ENCODE measurements around the gene CPED1. TPM values are rescaled to one million over a fixed set of nuclear protein-coding genes. Genes with fewer than 3 reads are reported as not detected.
A peak's percentile ranks its signal among the peaks of the same experiment; 100 is the strongest.
"Not testable (repeated sequence)": the region's sequence is repeated elsewhere in the genome, so short reads cannot be mapped to it uniquely, and the experiment has no call there.

Gene CPED1
- total and polyA plus RNA-seq, 2 donors (not counting 1 experiment from before 2014, with no cell fraction given): 70.2 to 196 TPM

GRCh38 chr7:121116396-121116795 lies 127.9 kb downstream of the CPED1 start:
- peak in 1 of 2 donors; percentile 12 for DNase-seq (ENCODE audit: low read depth in 2 of 2)
- Histone ChIP-seq H4K20me1 (ENCODE audit: control insufficient read depth, extremely low read depth, insufficient read depth, low read length) (no peaks in the 10 kb centered on the region), H3K9ac (ENCODE audit: insufficient read depth, low read length) (no peak overlapping the region), H2AFZ (ENCODE audit: low read length) (no peak overlapping the region), H3K27ac (ENCODE audit: insufficient read depth, low read length) (no peak overlapping the region), H3K4me3 (replicated peaks in 1 of 4; ENCODE audit: control extremely low read depth in 1 of 4, insufficient read depth in 1 of 4, low read depth in 3 of 4, low read length in 4 of 4) (no peak overlapping the region), H3K9me3 (ENCODE audit: control insufficient read depth, insufficient read depth, low read depth, low read length) (no peaks in the 10 kb centered on the region), H3K27me3 (ENCODE audit: control insufficient read depth, insufficient read depth, low read length) (no peaks in the 10 kb centered on the region), H3K4me2 (ENCODE audit: extremely low read depth, insufficient read depth, low read length) (no peak overlapping the region), H3K4me1 (ENCODE audit: control insufficient read depth, extremely low read depth, insufficient read depth, low read length) (peaks cover 4% of the 10 kb centered on the region), H3K79me2 (ENCODE audit: control insufficient read depth, insufficient read depth, low read length) (no peaks in the 10 kb centered on the region), H3K36me3 (ENCODE audit: control insufficient read depth, insufficient read depth, low read length) (no peaks in the 10 kb centered on the region)
- no peak for TF ChIP-seq EZH2 (IDR thresholded peaks at IDR 0.05; ENCODE audit: low read length, missing control alignments)
- no peak for TF ChIP-seq CTCF (conservative IDR thresholded peaks at IDR 0.05 in 1 of 2, IDR thresholded peaks at IDR 0.05 in 1 of 2; ENCODE audit: low read depth in 1 of 2, low read length in 2 of 2)

DNA sequence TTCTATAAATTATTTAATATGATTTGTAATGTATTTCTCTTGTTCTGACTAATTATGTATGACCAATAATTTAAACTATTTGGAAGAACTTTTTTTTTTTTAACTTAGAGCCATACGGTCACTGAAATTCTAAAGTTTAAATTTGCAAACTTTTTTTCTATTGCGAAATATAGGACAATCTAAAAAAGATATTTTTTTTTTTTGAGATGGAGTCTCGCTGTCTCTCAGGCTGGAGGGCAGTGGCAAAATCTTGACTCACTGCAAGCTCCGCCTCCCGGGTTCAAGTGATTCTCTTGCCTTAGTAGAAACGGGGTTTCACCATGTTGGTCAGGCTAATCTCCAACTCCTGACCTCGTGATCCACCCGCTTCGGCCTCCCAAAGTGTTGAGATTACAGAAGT lies 130.5 kb downstream of the CPED1 start:
- no peaks in the 10 kb centered on the region for H3K9me3 ChIP-seq (ENCODE audit: control insufficient read depth, insufficient read depth, low read depth, low read length)
- DNase-seq (ENCODE audit: low read depth in 2 of 2): no peak
- H3K4me3 ChIP-seq (replicated peaks in 1 of 4; ENCODE audit: control extremely low read depth in 1 of 4, insufficient read depth in 1 of 4, low read depth in 3 of 4, low read length in 4 of 4): no peak overlapping the region
- no peaks in the 10 kb centered on the region for H4K20me1 ChIP-seq (ENCODE audit: control insufficient read depth, extremely low read depth, insufficient read depth, low read length)
- peaks cover 4% of the 10 kb centered on the region for H3K4me1 ChIP-seq (ENCODE audit: control insufficient read depth, extremely low read depth, insufficient read depth, low read length)
- H3K27ac ChIP-seq (ENCODE audit: insufficient read depth, low read length): no peak overlapping the region
- H2AFZ ChIP-seq (ENCODE audit: low read length): no peak overlapping the region
- no peak overlapping the region for H3K9ac ChIP-seq (ENCODE audit: insufficient read depth, low read length)
- no peak for TF ChIP-seq EZH2 (IDR thresholded peaks at IDR 0.05; ENCODE audit: low read length, missing control alignments)
- no peak overlapping the region for H3K4me2 ChIP-seq (ENCODE audit: extremely low read depth, insufficient read depth, low read length)
- no peaks in the 10 kb centered on the region for H3K79me2 ChIP-seq (ENCODE audit: control insufficient read depth, insufficient read depth, low read length)
- no peaks in the 10 kb centered on the region for H3K27me3 ChIP-seq (ENCODE audit: control insufficient read depth, insufficient read depth, low read length)
- H3K36me3 ChIP-seq (ENCODE audit: control insufficient read depth, insufficient read depth, low read length): no peaks in the 10 kb centered on the region

GRCh38 chr7:121123032-121123431 lies 134.5 kb downstream of the CPED1 start:
- H3K9ac ChIP-seq (ENCODE audit: insufficient read depth, low read length): no peak overlapping the region
- peak in 1 of 2 donors; percentile 66 for DNase-seq (ENCODE audit: low read depth in 2 of 2)
- no peaks in the 10 kb centered on the region for H3K9me3 ChIP-seq (ENCODE audit: control insufficient read depth, insufficient read depth, low read depth, low read length)
- no peaks in the 10 kb centered on the region for H4K20me1 ChIP-seq (ENCODE audit: control insufficient read depth, extremely low read depth, insufficient read depth, low read length)
- H3K36me3 ChIP-seq (ENCODE audit: control insufficient read depth, insufficient read depth, low read length): no peaks in the 10 kb centered on the region
- H3K4me1 ChIP-seq (ENCODE audit: control insufficient read depth, extremely low read depth, insufficient read depth, low read length): no peaks in the 10 kb centered on the region
- no peak overlapping the region for H3K4me3 ChIP-seq (replicated peaks in 1 of 4; ENCODE audit: control extremely low read depth in 1 of 4, insufficient read depth in 1 of 4, low read depth in 3 of 4, low read length in 4 of 4)
- H3K27me3 ChIP-seq (ENCODE audit: control insufficient read depth, insufficient read depth, low read length): no peaks in the 10 kb centered on the region
- H3K27ac ChIP-seq (ENCODE audit: insufficient read depth, low read length): no peak overlapping the region
- no peak for TF ChIP-seq CTCF (conservative IDR thresholded peaks at IDR 0.05 in 1 of 2, IDR thresholded peaks at IDR 0.05 in 1 of 2; ENCODE audit: low read depth in 1 of 2, low read length in 2 of 2)
- TF ChIP-seq EZH2 (IDR thresholded peaks at IDR 0.05; ENCODE audit: low read length, missing control alignments): no peak
- H3K4me2 ChIP-seq (ENCODE audit: extremely low read depth, insufficient read depth, low read length): no peak overlapping the region
- no peaks in the 10 kb centered on the region for H3K79me2 ChIP-seq (ENCODE audit: control insufficient read depth, insufficient read depth, low read length)
- no peak overlapping the region for H2AFZ ChIP-seq (ENCODE audit: low read length)

DNA sequence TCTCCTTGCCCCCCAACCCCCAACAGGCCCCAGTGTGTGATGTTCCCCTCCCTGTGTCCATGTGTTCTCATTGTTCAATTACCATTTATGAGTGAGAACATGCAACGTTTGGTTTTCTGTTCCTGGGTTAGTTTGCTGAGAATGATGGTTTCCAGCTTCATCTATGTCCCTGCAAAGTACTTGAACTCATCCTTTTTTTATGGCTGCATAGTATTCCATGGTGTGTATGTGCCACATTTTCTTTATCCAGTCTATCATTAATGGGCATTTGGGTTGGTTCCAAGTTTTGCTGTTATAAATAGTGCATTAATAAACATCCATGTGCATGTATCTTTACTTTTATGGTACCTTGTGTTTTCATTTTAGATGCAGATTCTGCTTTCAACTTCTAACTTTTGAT lies 136.9 kb downstream of the CPED1 start:
- H3K36me3 ChIP-seq (ENCODE audit: control insufficient read depth, insufficient read depth, low read length); H2AFZ ChIP-seq (ENCODE audit: low read length); H3K27ac ChIP-seq (ENCODE audit: insufficient read depth, low read length); DNase-seq (ENCODE audit: low read depth in 2 of 2); H4K20me1 ChIP-seq (ENCODE audit: control insufficient read depth, extremely low read depth, insufficient read depth, low read length); H3K9me3 ChIP-seq (ENCODE audit: control insufficient read depth, insufficient read depth, low read depth, low read length); H3K4me2 ChIP-seq (ENCODE audit: extremely low read depth, insufficient read depth, low read length); H3K9ac ChIP-seq (ENCODE audit: insufficient read depth, low read length); H3K4me3 ChIP-seq (replicated peaks in 1 of 4; ENCODE audit: control extremely low read depth in 1 of 4, insufficient read depth in 1 of 4, low read depth in 3 of 4, low read length in 4 of 4); H3K27me3 ChIP-seq (ENCODE audit: control insufficient read depth, insufficient read depth, low read length); H3K4me1 ChIP-seq (ENCODE audit: control insufficient read depth, extremely low read depth, insufficient read depth, low read length); H3K79me2 ChIP-seq (ENCODE audit: control insufficient read depth, insufficient read depth, low read length): not testable (repeated sequence)

Data from fibroblast of lung (primary cell).